Activated CD8-positive, alpha-beta memory T cell treated with anti-CD3 and anti-CD28 coated beads, Interleukin-2, amount 50 U/mL, for 48 hours (primary cell): Measurements from ENCODE around the gene NLRC5.

ENCODE experiments used
- DNase-seq: peaks from one replicate; pipeline ENCODE4 v3.0.0-alpha.2; 2020

NLRC5 gene

DNA sequence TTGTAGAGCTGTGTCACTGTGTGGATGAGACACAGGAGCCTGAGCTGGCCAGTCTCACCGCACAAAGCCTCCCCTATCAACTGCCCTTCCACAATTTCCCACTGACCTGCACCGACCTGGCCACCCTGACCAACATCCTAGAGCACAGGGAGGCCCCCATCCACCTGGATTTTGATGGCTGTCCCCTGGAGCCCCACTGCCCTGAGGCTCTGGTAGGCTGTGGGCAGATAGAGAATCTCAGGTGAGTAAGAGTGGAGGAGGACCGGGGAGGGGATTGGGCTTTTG is 37.4 kb downstream of the NLRC5 start:
- DNase-seq = no peak

DNA sequence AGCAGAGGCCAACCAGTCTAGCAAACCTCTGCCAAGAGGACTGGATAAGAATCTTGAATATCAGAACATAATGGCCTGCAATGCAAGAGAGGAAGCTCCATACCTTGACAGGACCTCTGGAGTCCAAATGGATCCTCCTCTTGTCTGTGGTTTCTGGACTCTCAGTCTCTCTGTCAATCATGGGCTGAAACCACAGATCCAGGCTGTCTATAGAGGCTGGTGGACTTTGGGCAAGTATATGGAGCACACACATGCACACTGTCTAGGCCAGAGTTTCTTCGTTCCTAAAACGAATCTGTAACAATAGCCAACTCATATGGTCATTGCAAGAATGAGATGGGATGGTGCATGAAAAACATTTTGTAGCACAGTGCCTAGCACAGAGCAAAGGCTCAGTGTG is 37.7 kb downstream of the NLRC5 start:
- DNase-seq = no peak

DNA sequence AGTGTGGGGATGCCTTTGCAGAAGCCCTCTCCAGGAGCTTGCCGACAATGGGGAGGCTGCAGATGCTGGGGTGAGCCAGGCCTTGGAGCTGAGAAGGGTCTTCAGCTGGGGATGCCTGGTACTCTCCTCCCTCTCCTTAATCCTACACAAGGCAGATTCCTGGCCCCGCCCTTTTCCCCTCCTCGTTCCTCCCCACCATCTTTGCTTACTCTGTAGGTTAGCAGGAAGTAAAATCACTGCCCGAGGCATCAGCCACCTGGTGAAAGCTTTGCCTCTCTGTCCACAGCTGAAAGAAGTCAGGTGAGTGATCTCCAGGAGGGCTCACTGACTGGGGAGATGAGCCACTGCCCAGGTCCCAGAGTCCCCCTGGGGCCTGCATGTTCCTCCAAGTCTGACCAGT is 38.7 kb downstream of the NLRC5 start:
- no peak for DNase-seq

DNA sequence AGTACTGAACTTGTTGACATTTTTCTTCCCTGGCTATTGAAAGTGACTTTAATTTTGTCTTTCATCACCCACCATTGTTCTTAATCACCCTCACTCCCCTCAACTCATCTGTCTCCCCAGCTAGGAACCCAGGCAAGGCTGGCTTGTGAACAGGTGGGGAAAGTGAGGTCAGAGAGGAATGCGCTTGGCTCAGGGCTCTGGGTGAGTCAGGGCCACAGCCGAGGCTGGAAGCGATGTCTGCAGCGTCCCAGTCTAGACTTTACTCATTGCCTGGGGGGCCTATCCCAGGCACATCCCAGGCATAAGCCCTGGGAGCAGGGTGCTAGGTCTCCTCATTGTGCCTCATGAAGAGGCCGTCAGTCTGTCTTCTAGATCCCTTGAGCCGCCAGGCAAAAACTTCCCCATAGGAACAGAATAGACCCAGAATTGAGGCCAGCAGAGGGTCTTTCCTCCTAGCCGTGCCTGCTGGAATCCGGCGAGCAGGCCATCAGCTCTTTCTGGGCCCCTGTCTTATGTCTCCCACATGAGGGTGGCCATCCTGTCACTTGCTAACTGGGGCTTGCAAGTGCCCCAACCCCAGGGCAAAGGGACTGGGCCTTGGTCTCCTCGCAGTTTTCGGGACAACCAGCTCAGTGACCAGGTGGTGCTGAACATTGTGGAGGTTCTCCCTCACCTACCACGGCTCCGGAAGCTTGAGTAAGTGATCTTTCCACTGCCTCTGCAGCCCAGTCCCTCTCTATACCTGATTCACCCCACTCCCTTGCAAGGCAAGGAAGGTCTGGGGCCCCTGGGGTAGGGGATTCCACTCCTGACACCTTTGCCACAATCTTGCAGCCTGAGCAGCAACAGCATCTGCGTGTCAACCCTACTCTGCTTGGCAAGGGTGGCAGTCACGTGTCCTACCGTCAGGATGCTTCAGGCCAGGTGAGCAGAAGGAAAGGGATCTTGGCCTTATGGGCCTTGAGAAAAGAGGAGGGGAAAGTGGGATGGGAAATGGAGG is 40.1 kb downstream of the NLRC5 start:
- no peak for DNase-seq

DNA sequence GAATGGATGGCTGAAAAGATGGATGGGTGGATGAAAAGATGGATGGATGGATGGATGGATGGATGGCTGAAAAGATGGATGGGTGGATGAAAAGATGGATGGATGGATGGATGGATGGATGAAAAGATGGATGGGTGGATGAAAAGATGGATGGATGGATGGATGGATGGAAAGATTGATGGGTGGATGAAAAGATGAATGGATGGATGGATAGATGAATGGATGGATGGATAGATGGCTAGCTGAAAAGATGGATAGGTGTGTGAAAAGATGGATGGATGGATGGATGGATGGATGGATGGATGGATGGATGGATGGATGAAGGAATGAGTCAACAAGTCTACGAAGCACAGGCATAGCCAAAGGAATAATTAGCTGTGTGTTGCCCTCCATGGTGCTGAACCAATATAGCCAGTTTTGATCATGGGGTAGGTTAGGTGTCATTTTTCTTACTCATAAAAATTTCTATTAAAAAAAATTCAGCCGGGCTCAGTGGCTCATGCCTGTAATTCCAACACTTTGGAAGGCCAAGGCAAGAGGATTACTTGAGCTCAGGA is 41.1 kb downstream of the NLRC5 start:
- DNase-seq = no peak

DNA sequence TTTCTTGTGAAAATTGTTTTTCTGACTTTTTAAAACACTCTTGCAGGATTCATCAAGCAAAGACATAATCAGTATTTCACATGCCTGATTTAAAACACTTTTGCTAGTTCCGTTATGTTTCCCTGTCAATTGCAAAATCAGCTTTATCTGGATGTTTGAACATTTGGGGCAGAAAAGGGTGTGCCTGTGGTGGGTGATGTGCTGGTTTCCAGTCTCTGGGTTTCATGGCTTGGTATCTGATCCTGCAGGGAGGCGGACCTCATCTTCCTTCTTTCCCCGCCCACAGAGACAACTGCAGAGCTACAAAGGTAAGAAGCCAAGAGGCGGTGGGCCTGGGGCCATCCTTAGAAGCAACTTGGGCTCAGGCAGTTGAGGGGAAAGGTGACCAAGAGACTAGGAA is 41.8 kb downstream of the NLRC5 start:
- DNase-seq = no peak

DNA sequence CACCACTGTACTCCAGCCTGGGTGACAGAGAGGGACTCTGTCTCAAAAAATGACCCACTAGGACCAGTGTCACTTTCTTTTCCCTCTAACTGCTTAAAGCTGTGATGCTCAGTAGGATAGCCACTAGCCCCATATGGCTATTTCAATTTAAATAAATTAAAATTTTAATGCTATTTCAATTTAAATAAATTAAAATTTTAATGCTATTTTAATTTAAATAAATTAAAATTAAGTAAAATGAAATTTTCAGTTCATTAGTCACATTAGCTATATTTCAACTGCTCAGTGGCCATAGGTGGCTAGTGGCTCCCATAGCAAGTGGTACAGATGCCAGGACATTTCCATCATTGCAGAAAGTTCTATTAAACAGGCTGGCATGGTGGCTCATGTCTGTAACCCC is 43.0 kb downstream of the NLRC5 start:
- no peak for DNase-seq

DNA sequence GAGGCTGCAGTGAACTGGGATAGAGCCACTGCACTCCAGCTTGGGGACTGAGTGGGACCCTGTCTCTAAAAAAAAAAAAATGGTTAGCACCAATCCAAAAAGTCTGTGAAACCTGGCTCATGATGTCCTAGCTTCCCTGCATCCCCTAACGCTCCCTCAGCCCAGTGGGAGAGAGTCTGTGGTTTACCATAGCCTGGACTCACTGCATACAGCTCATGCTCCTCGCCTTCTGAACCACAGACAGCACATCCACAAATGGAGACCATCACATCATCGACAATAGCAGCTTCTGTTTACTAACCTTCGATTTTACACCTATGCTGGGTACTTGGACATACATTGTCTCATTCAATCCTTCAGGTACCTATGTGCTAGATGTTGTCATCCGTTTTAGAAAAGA is 43.6 kb downstream of the NLRC5 start:
- DNase-seq = no peak

DNA sequence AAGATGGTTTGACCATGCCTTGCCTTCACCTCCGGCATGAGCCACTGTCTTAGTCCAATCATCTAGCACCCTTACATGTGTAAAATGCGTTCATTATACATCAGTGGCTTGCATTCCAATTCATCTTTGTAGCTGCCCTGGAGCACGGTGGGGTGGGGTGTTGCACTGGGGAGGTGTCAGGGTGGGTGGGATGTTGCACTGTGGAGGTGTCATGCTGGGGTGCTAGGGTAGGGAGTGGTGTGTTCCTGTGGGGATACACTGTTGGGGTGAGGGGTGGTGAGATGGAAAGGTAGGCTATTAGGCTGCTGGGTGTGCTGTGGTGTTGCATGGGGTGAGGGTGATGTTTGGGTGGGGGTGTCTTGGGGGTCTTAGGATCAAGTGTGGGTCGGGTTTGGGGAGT is 47.0 kb downstream of the NLRC5 start:
- DNase-seq = no peak

DNA sequence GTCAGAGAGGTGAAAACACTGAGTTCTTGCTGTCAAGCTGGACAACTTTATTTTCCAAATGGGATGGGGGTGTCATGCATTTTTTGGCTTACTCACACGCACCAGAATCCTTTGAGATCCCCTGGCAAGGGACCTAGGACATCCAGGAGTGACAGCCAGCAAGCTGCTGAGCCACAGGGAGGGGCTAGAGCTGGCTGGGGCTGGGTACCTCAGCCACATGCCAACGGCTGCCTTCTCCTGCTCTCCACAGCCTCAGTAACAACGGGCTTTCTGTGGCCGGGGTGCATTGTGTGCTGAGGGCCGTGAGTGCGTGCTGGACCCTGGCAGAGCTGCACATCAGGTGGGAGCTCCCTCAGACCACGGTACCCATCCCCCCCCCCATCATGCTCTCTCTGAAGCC is 47.6 kb downstream of the NLRC5 start:
- no peak for DNase-seq

DNA sequence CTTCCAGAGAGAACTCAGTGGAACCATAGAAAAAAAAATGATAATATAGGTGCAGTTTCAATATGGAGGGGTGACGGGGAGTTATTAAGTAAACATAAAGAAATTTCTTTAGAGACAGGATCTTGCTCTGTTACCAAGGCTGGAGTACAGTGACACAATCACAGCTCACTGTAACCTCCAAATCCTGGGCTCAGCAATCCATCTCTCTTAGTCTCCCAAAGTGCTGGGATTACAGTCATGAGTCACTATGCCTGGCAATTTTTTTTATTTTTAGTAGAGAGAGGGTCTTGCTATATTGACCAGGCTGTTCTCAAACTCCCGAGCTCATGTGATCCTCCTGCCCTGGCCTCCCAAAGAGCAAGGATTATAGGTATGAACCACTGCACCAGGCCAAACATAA is 48.8 kb downstream of the NLRC5 start:
- no peak for DNase-seq

DNA sequence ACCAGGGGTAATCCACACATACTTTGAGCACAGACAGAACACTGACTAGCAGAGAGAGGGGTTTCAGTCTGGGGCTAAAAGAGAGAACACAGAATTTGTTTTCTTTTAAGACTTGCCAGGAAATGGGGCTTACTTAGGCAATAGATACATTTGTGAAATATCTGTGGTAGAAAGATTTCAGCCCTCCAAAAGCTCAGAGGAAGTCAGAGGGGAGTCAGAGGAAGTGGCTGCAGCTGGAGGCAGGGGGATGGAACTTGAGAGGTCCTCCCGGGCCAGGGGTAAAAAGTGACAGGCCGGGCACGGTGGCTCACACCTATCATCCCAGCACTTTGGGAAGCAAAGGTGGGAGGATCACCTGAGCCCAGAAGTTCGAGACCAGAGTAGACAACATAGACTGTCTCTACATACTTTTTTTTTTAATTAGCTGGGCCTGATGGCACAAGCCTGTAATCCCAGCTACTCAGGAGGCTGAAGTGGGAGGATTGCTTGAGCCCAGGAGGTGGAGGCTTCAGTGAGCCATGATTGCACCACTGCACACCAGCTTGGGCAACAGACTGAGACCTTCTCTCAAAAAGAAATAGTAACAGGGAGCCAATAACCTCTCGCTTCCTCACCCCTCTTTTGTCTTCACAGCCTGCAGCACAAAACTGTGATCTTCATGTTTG is 49.9 kb downstream of the NLRC5 start:
- DNase-seq = no peak

DNA sequence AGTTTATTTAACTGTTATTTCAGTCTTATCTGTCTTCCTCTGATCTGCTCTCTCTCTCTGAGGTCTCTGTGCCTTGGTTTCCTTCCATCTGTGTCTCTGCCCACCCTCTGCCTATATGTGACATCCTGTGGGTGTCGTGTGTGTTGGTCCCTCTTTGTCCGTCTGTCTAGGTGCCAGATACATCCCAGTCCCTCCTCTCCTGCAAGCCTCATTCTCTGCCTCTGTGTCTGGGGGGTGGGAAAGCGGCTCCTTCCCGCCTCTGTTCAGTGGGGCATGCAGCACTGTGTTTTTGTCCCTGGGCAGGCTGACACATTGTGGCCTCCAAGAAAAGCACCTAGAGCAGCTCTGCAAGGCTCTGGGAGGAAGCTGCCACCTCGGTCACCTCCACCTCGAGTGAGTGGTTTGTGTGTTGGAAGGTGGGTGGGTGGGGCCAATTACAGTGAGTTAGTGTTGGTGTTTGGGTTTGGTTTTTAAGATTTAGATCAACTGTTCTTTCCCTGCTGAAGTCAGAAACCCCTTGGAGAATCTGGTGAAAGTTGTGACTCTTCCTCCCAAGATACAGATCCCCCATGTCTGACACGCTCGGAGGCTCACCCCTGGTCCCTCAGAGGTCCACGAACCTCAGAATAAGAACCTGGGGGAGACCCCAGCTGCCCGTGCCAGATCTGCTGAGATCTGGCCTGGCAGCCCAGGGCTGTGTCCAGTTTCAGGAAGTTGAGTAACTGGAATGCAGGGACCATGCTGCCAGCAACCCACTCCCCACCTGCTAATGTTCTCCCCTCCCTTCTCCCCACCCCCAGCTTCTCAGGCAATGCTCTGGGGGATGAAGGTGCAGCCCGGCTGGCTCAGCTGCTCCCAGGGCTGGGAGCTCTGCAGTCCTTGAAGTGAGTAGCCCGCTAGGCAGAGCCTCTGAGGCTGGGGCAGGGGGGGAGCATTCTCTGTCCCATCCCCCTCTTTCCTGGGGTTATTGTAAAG is 52.1 kb downstream of the NLRC5 start:
- DNase-seq = peak; percentile 88

DNA sequence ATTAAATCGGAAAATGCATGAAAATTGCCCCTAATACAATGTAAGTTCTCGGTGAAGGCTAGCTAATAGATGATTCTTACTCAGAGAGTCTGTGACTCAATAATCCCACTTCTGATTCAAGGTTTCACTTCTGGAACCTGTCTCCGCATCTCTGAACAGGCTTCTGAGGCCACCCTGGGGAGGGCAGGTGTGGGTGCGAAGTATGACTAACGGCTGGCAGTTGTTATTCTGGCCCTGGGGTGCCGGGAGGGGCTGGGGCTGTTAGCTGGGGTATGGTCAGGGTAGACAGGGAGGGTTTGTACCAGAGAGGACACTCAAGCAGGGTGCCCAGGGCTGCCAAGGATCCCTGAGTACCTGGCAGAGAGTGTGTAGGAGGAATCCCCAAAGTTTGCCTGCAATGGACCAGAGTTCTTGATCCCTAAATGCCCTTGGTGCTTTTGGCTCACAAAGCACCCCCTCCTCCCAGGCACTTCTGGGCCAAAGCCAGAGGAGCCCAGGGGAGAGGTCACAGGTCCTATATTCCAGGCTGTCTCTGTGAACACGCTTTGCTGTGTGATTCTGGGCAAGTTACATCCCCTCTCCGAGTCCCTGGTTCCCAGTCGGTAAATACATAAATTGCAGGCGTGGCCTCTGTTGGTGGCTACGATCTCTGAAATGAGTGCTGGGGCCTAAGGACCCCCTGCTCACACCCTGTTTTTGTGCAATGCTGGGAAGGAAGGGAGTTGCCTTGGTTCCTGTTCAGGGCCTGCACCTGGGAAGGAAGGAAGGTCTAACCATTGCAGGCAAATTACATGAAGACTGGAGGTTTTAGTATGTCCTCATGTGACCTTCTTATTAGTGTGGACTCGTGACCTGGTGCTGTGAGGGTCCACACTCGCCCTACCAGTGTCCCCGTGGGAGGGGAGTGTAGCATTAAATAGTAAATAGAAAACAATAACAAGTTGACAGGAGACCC is 53.1 kb downstream of the NLRC5 start:
- peak; percentile 86 for DNase-seq

DNA sequence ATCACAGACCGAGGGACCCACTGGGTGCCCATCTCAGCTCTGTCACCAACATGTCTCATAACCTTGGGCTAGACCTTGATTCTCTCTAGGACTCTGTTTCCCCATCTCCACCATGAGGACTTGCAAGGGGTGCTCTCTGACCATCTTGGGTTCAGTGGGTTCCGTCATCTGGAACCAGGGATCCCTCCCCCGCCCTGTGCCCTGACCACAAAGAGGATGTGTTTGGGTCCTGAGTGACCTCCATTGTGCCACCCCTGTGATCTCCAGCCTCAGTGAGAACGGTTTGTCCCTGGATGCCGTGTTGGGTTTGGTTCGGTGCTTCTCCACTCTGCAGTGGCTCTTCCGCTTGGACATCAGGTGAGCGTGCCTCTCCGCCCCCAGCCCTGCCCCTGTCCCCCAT is 53.9 kb downstream of the NLRC5 start:
- DNase-seq = no peak

DNA sequence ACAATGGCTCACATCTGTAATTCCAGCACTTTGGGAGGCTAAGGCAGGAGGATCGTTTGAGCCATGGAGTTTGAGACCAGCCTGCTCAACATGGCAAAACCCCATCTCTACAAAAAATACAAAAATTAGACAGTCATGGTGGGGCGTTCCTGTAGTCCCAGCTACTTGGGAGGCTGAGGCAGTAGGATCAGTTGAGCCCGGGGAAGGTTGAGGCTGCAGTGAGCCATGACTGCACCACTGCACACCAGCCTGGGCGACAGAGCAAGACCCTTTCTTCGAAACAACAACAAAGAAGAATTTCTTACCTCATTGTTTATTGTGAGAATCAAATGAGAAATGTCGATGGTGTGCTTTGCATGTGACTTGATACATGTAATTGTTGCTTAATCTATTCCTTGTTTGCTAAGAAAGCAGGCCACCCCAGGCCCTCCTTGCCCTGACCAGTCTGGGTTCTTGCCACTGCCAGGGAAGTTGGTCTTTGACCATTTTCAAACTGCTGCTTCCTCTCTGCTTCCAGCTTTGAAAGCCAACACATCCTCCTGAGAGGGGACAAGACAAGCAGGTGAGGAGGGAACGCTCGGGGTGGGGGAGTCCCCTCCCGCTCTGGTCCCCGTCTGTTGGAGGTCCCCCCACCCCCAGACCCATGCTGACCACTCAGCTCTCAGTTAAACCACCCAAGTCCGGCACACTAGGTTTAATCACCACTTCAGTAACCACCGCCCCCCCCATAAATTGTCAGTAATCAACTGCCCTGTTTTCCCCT is 55.8 kb downstream of the NLRC5 start:
- no peak for DNase-seq

DNA sequence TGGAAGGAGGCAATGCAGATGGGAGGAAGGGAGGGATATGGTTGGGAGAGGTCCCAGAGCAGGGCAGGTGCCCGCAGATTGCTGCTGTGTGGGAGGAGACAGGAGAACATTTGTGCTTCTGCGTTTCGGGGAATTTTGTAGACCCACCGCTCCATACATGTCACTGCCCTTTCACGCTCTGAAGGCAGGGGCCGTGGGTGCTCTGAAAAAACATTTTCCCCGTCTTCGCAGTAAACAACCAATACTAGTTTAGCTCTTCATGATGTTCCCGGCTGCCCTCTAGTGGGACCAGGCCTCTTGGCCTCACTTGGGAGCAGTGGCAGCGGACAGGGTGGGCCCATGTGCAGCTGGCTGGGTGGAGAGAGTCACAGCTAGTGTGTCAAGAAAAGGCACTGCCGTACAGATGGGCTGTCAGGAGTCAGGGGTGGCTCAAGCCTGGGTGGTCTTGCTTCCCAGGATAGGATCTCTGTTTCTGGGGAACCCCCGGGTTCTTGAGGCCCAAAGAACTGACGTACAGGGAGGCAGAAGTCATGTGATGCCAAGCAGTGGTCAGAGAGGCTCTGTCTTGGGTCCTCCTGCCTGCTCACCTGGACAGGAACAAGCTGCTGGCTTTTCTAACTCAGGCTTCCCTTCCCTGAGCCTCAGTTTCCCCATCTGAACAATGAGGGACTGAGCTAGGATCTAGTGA is 56.5 kb downstream of the NLRC5 start:
- DNase-seq = no peak

DNA sequence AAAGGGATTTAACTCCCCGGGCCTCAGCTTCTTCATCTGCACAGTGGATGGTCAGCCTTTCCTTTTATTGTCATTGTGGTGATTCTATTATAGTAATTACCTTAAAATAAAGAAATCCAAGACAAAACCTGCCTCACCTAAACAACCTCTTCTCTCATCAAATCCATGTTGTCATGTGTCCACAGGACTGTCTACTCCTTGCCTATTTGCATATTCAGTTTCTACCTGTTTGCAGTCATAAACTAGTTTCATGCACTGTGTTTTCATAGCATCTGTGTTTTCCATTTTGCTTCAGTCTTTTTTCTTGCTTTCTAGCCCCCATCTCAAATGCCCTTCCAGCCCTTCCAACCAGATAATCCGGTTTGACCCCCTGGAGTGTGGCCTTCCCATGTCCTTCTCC is 58.7 kb downstream of the NLRC5 start:
- DNase-seq = no peak

DNA sequence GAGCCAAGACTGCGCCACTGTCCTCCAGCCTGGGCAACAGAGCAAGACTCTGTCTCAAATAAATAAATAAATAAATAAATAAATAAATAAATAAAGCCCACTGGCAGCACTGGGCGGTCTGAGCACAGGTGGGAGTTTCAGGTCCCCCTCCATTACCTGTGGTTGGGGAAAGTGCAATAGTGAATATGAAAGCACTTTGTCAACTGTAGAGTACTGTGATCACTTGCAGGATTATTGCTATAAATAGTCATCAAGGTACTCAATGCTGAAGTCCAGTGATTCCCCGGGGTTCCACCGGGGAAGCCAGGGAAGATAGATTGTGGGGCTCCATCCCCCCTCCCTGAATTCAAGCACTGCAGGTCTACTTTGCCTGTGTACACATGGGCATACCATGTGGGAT is 60.3 kb downstream of the NLRC5 start:
- DNase-seq = no peak

DNA sequence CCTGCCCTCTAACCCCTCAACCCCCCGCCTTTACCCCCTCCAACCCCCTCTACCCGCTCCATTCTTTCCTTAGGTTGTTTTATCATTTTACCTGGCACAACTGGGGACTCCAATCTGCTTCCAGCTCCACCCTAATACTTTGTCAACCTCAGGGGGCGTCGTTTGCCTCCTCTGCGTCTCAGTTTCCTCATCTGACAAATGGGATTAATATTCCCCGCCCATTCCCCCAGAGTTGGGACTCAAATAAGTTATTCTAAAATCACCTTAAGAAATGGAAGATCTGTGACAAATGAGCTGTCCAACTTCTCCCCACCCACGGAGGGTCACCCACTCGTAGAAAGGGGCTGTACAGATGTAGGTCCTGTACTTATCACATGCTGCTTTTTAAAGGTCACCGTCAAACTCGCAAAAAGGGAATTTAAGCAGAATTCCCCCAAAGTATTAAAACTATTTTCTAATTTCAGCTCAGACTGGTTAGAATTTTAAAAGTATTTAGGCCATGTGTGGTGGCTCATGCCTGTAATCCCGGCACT is 62.4 kb downstream of the NLRC5 start:
- DNase-seq = no peak
